DOHH2 (cell line): ENCODE data around the gene STN1.

Experiments used
- H3F3A ChIP-seq: fragments of 200-600 bp; sonication (generic), shearing (Covaris generic); 2 replicates; pipeline ENCODE4 v1.6.0; 2016; ENCODE audit warnings: antibody characterized with exemption, mild to moderate bottlenecking; ENCODE audit not compliant: control insufficient read depth, insufficient read depth
- H3K27ac ChIP-seq: fragments of 200-600 bp; sonication (generic); 2 replicates; pipeline ENCODE4 v1.5.1; 2014; ENCODE audit warnings: low read depth, mild to moderate bottlenecking, low read length, moderate library complexity
- H3K27me3 ChIP-seq: fragments of 200-600 bp; sonication (generic); 2 replicates; pipeline ENCODE4 v1.6.1; 2014; ENCODE audit warnings: mild to moderate bottlenecking, low read length, mixed read lengths; ENCODE audit not compliant: control insufficient read depth
- H3K36me3 ChIP-seq: fragments of 200-600 bp; sonication (generic); 2 replicates; pipeline ENCODE4 v1.6.1; 2014; ENCODE audit warnings: mild to moderate bottlenecking, low read length, moderate library complexity, mixed read lengths; ENCODE audit not compliant: control insufficient read depth
- H3K4me1 ChIP-seq: fragments of 200-600 bp; sonication (generic); 2 replicates; pipeline ENCODE4 v1.6.1; 2014; ENCODE audit warnings: mild to moderate bottlenecking, low read length, mixed read lengths; ENCODE audit not compliant: control insufficient read depth
- H3K4me2 ChIP-seq: fragments of 200-600 bp; sonication (generic); 2 replicates; pipeline ENCODE4 v1.6.0; 2014; ENCODE audit warnings: mild to moderate bottlenecking, low read length, moderate library complexity
- H3K4me3 ChIP-seq: fragments of 200-600 bp; sonication (generic); 2 replicates; pipeline ENCODE4 v1.5.1; 2014; ENCODE audit warnings: mild to moderate bottlenecking, low read length, mixed read lengths
- H3K79me2 ChIP-seq: fragments of 200-600 bp; sonication (generic); 2 replicates; pipeline ENCODE4 v1.6.1; 2014; ENCODE audit warnings: mild to moderate bottlenecking, low read length, mixed read lengths; ENCODE audit not compliant: control insufficient read depth
- H3K9me2 ChIP-seq: fragments of 200-600 bp; sonication (generic); replicated peaks from 2 replicates; pipeline ENCODE4 v1.6.1; 2014; ENCODE audit warnings: mild to moderate bottlenecking, low read length, mixed read lengths; ENCODE audit not compliant: control insufficient read depth
- H3K9me3 ChIP-seq: fragments of 200-600 bp; sonication (generic); 2 replicates; pipeline ENCODE4 v1.6.1; 2014; ENCODE audit warnings: antibody characterized with exemption, low read length, mixed read lengths; ENCODE audit not compliant: control insufficient read depth, insufficient read depth
- H4K20me1 ChIP-seq: fragments of 200-600 bp; sonication (generic); 2 replicates; pipeline ENCODE4 v1.6.0; 2014; ENCODE audit warnings: low read depth, mild to moderate bottlenecking, antibody characterized with exemption, low read length, moderate library complexity; ENCODE audit not compliant: control insufficient read depth, insufficient read depth
- EZH2phosphoT487 ChIP-seq: fragments of 200-600 bp; sonication (generic); IDR thresholded peaks from 2 replicates; pipeline ENCODE4 v1.6.1; 2017; ENCODE audit warnings: borderline replicate concordance, mild to moderate bottlenecking, antibody characterized with exemption, low read length, moderate library complexity, mixed read lengths
- TF ChIP-seq, protein P1 (sequence below): fragments of 200-600 bp; sonication (generic); IDR thresholded peaks from one replicate; pipeline ENCODE4 v1.5.1; 2014; ENCODE audit warnings: antibody characterized with exemption, mild to moderate bottlenecking, low read depth, low read length; ENCODE audit not compliant: poor library complexity, severe bottlenecking

The STN1 gene

DNA sequence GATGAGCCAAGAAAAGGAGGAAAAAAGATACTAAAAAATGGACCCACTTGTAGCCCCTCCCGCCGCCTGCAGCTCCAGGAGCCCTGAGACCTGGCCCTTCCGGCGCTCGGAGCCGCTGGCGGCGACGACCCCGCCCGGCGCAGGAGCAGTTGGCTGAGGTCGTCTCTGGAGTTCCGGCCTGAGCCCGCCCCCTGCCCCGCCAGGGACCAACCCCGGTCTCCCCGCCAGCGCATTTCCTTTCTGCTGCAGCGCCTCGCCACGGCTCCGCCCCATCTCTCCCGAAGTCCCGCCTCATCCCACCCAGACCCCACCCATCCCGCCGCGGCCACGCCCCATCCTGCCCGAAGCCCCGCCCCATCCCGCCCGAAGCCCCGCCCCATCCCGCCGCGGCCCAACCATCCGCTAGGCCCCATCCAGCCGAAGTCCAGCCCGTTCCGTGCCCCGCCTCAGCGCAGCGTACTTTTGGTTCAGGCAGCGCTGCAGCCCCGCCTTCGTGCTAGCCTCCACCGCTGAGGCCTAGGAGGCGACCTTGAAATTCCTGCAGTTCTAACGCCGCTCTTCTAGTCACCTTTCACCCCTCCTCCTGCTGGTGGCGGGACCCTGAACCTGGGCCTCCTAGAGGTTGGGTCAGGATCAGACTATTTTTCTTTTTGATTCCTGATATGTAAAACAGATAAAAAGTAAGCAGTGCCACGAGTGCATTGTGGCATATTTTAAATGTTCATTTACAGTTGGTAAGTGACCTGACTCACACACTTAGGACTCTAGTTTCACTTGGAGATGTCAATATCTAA lies at the start of gene STN1:
TSS of gene STN1 (minus strand) at position 132 of the 794 bp plus-strand sequence. CDS start 590 bp downstream, outside the sequence.
- H3K27me3 ChIP-seq, result no peaks in the 10 kb centered on the region
- TF ChIP-seq, protein P1, sequence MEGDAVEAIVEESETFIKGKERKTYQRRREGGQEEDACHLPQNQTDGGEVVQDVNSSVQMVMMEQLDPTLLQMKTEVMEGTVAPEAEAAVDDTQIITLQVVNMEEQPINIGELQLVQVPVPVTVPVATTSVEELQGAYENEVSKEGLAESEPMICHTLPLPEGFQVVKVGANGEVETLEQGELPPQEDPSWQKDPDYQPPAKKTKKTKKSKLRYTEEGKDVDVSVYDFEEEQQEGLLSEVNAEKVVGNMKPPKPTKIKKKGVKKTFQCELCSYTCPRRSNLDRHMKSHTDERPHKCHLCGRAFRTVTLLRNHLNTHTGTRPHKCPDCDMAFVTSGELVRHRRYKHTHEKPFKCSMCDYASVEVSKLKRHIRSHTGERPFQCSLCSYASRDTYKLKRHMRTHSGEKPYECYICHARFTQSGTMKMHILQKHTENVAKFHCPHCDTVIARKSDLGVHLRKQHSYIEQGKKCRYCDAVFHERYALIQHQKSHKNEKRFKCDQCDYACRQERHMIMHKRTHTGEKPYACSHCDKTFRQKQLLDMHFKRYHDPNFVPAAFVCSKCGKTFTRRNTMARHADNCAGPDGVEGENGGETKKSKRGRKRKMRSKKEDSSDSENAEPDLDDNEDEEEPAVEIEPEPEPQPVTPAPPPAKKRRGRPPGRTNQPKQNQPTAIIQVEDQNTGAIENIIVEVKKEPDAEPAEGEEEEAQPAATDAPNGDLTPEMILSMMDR, result no peak
- TF ChIP-seq EZH2phosphoT487, result no peak
- peaks cover 40% of the 10 kb centered on the region for H3K4me1 ChIP-seq
- H3K4me3 ChIP-seq, result peak within 1 kb of the TSS; percentile 74
- H3F3A ChIP-seq, result peaks cover 2% of the 10 kb centered on the region; the same call in 1 of the 2 replicates
- H3K36me3 ChIP-seq, result peaks cover 6% of the 10 kb centered on the region
- no peaks in the 10 kb centered on the region for H3K9me2 ChIP-seq
- H4K20me1 ChIP-seq, result no peaks in the 10 kb centered on the region
- H3K9me3 ChIP-seq, result peaks cover 5% of the 10 kb centered on the region; the same call in 1 of the 2 replicates
- H3K79me2 ChIP-seq, result peaks cover 6% of the 10 kb centered on the region
- peak within 1 kb of the TSS; percentile 35 for H3K27ac ChIP-seq
- H3K4me2 ChIP-seq, result peak within 1 kb of the TSS; percentile 69

- Histone ChIP-seq H3K27ac (peak overlapping the region; percentile 12; the same call in 1 of the 2 replicates), H3K4me2 (peak overlapping the region; percentile 75), H3K36me3 (no peaks in the 10 kb centered on the region), H3K4me3 (peak overlapping the region; percentile 76), H3F3A (no peaks in the 10 kb centered on the region), H3K27me3 (no peaks in the 10 kb centered on the region), H3K79me2 (peaks cover 51% of the 10 kb centered on the region), H3K9me2 (no peaks in the 10 kb centered on the region), H3K4me1 (peaks cover 28% of the 10 kb centered on the region), H4K20me1 (no peaks in the 10 kb centered on the region; the same call in 1 of the 2 replicates), H3K9me3 (no peaks in the 10 kb centered on the region)
- TF ChIP-seq, protein P1, result no peak
- no peak for TF ChIP-seq EZH2phosphoT487
Observed at GRCh38 chr10:103967448-103968071, 49.6 kb upstream of the STN1 start.

GRCh38 chr10:103966671-103967447 lies 48.9 kb upstream of the STN1 start, which contains the start of gene SLK:
Gene SLK (plus strand): TSS chr10:103967140. CDS start chr10:103967746, 606 bp downstream.
- no peaks in the 10 kb centered on the region for H3F3A ChIP-seq
- no peaks in the 10 kb centered on the region for H3K9me2 ChIP-seq
- peaks cover 28% of the 10 kb centered on the region for H3K4me1 ChIP-seq
- TF ChIP-seq, protein P1, result no peak
- TF ChIP-seq EZH2phosphoT487, result no peak
- H3K9me3 ChIP-seq, result no peaks in the 10 kb centered on the region
- H3K4me3 ChIP-seq, result peak within 1 kb of the TSS; percentile 76
- H4K20me1 ChIP-seq, result no peaks in the 10 kb centered on the region; the same call in 1 of the 2 replicates
- no peaks in the 10 kb centered on the region for H3K27me3 ChIP-seq
- H3K79me2 ChIP-seq, result peaks cover 47% of the 10 kb centered on the region
- H3K36me3 ChIP-seq, result no peaks in the 10 kb centered on the region
- peak within 1 kb of the TSS; percentile 31 for H3K27ac ChIP-seq
- H3K4me2 ChIP-seq, result peak within 1 kb of the TSS; percentile 75
